ENCODE measurements around the gene LYPD6.
A peak's percentile ranks its signal among the peaks of the same experiment; 100 is the strongest.

LYPD6 gene

DNA sequence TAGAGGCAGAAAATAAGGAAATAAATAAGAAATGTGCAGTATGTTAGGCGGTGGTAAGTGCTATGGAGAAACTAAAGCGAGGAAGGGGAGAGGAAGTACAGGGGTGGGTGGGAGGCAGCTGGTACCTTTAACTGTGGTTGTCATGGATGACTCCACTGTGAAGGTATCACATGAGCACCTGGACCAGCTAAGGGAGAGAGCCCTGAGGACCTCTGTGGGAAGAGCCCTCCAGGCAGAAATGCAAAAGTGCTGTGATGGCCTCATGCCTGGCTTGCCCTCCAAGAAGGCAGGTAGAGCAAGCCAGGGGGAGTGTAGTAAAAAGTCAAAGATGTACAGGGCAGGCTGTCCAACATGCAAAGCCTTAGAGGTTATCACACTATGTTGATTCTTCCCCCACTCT, 17.9 kb downstream of the LYPD6 start:
- DNase-seq (ENCODE audit: low spot score) = no peak

- no peak for DNase-seq (ENCODE audit: low spot score)
Observed at GRCh38 chr2:149353421-149353820, 23.0 kb downstream of the LYPD6 start.

GRCh38 chr2:149355716-149356422, 25.5 kb downstream of the LYPD6 start:
- DNase-seq (ENCODE audit: low spot score) = no peak

DNA sequence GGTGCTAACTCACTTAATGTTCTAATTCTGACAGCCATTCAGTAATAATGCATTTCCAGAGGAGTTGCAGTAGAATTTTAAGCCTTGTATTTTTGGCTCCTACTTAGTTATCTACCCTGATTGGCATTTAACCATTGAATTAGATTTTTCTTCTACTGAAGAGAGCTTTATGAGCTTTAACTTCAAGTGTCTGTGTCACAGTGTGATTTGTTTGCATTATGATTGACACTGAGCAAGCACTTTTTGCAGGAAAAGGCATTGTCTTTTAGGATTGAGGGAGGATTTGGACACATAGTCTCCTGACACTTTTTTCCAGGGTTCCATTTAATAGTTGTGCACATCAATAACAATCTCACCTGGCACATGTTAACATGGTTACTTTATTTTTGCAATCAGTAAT, 26.7 kb downstream of the LYPD6 start:
- DNase-seq (ENCODE audit: low spot score) = no peak

DNA sequence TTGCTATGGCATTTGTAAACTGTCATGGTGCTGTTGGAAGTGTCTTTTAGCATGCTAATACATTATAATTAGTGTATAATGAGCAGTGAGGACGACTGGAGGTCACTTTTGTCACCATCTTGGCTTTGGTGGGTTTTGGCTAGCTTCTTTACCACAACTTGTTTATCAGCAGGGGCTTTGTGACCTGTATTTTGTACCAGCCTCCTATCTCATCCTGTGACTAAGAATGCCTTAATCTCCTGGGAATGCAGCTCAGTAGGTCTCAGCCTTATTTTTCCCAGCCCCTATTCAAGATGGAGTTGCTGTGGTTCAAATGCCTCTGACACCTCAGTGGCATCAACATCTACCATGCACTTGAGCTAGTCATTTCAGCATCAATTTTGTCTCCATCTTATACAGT, 29.7 kb downstream of the LYPD6 start:
- DNase-seq (ENCODE audit: low spot score) = no peak

DNA sequence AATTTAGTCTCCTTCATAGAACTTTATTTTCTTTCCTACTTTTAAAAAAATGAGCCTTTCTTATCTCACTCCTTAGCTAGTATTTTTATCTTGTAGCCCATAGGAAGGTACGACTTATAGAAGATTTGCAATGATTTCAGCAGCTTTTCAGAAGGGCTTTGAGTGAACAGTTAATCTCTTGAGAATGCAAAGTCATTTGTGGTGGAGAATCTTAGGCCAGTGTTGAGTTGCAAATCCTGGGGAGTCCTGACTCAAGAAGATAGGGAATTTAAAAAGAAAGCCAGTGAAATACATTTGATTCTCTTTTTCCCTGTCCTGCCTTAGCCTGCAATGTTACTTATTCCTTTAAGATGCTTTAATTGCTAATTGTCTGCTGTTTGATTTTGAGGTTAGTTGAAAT, 33.6 kb downstream of the LYPD6 start:
- DNase-seq (ENCODE audit: low spot score) = no peak

DNA sequence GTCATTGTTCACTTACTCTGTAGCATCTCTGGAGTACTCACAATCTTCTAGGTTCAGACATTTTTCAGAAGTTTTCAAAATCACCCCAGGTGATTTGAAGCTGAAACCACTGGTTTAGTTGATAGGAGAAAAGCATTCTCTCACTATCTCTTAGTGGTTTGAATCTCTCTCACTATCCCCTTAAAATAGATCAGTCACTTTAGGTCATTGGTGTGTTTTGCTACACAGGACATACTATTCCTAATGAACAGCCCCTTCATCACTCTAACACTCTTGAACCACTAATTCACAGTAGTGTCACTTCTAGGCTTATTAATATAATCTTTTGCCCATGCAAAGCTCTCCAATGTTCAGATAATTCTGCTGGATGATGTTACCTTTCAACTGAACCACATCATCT, 34.5 kb downstream of the LYPD6 start:
- no peak for DNase-seq (ENCODE audit: low spot score)

DNA sequence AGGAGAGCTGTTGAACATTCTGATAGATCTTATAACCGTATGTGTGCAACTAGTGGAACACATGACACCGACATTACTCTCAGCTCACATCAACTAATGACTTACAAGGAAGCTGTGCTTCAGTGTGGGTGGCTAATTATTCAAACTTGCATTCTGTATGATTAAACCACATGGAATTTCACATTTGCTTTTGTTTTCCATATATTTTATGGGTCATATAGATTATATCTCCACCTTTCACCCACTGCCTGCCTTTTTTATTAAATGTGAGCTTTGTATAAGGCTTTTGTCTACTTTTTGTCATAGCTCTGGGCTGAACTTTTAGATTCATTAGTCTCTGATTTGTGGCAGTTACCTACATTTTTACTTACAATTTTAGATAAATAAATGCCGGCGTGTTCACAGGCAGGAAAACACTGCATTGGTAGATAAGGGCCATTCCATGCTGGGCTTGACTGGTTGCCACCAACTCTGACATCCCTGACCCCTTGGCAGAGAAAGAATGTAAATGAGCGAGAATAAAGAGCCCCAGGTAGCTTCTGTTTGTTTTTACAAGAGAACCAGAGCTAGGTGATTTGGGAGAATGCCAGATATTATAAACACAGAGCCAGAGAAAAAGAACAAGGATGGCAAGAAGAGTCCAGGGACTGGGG, 35.7 kb downstream of the LYPD6 start:
- DNase-seq (ENCODE audit: low spot score) = no peak

DNA sequence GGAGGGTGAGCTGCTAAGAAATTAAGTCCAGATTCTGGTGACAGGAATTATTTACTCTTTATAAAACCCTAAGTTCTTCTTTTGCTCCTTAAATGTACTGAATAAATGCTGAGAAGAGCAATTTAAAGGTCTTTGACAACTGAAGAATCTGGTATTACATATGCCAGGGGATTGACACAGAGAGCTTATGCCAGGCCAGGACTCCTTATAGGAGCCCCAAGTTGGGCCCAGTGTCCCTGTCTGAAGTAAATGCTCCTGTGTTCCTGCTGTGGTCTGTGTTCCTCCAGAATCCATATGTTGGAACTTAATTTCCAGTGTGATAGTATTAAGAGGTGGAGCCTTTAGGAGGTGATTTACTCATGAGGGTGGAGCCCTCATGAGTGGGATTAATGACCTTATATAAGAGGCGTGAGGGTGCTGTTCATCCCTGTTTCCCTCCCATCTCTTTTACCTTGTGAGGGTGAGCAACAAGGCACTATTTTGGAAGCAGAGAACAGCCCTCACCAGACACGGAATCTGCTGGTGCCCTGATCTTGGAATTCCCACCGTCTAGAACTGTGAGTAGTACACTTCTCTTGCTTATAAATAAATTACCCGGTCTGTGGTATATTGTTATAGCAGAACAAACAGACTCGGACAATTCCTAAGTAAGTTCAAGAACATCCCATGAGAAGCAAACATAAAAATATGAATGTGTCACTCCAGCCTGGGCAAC, 39.8 kb downstream of the LYPD6 start:
- DNase-seq (ENCODE audit: low spot score) = no peak

DNA sequence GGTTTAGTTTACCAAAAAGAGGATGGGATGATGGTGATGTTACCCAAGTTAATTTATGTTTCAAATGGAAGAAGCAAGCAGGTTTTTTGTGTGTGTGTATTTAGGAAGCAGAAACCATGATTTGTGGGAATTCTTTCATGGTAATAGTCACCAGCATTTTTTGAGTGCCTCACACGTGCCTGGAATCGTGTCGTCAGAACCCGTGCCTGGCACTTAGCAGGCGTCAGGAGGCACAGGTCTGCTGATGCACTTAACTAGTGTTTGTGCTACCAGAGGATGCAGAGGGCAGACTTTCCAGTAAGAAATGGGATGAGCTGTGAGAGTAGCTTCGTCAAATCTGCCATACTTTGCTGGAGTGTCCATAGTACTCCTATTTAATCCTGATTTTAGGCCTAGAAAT, 41.1 kb downstream of the LYPD6 start:
- no peak for DNase-seq (ENCODE audit: low spot score)

DNA sequence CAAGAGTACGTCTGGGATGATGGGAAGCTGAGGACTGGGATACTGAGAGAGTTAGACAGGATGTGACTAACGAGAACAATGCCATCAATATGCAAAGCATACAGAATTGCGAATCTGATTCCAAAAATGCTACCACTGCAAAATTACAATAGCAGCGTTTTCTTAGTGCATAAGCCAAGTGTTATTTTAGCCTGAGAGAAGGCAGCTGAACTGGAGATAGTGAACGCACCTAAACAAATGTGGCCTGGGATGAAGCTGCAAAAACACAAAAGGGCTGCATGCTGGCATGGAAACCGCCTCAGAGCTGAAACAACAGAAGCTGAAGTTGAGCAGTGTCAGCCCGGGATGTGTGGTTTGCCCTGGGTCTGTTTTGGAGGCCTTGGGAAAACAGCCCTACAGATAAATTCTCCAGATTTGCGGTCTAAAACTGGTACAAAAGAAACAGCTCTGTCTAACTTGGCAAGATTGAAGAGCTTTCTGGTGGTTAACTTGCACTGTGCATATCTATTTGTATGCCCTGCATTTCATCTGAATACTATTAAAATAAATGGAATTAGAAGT, 45.5 kb downstream of the LYPD6 start:
- peak; percentile 14 for DNase-seq (ENCODE audit: low spot score)

GRCh38 chr2:149380205-149380604, 49.8 kb downstream of the LYPD6 start:
- no peak for DNase-seq (ENCODE audit: low spot score)

DNA sequence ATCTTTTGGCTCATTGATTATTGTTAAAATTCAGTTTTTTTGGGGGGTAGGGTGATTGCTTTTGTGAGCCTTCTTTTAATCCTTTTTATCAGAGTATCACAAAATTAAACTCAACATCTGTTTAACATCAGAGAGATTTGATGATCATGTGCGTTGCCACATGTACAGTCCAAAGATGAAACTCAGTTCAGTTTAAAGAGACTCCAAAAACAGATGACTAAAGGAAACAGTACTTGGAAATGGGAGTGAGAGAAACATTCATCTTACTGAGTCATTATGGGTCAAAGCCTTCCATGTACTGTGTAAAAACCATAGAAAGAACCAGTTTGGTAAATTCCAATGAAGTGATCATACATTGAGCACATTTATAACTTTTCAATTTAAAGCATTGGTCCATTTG, 53.0 kb downstream of the LYPD6 start:
- no peak for DNase-seq (ENCODE audit: low spot score)

DNA sequence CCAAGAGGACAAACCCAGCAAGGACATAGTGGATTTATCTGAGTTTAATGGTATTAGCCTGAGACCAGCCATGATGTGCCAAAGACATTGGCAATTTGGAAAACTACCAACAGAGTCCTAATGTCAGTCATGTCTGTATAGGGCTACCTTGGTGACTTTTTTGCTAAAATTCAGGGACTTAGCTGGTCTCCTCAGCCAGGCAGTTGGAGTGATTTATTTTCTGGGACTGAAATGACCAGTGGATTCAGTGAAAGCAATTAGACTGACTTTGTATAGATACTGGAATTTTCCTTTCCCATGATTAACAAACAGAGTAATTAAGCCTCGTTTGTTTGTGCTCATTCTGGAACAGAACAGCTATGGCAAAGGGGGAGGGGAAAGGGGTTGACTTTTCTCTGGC, 55.0 kb downstream of the LYPD6 start:
- no peak for DNase-seq (ENCODE audit: low spot score)

GRCh38 chr2:149387411-149387810, 57.0 kb downstream of the LYPD6 start:
- DNase-seq (ENCODE audit: low spot score) = no peak

GRCh38 chr2:149388120-149388816, 57.9 kb downstream of the LYPD6 start:
- no peak for DNase-seq (ENCODE audit: low spot score)

GRCh38 chr2:149389506-149390167, 59.2 kb downstream of the LYPD6 start:
- DNase-seq (ENCODE audit: low spot score) = no peak

- DNase-seq (ENCODE audit: low spot score) = no peak
Observed at GRCh38 chr2:149393614-149394013, 63.2 kb downstream of the LYPD6 start.

GRCh38 chr2:149394864-149395263, 64.5 kb downstream of the LYPD6 start:
- no peak for DNase-seq (ENCODE audit: low spot score)

DNA sequence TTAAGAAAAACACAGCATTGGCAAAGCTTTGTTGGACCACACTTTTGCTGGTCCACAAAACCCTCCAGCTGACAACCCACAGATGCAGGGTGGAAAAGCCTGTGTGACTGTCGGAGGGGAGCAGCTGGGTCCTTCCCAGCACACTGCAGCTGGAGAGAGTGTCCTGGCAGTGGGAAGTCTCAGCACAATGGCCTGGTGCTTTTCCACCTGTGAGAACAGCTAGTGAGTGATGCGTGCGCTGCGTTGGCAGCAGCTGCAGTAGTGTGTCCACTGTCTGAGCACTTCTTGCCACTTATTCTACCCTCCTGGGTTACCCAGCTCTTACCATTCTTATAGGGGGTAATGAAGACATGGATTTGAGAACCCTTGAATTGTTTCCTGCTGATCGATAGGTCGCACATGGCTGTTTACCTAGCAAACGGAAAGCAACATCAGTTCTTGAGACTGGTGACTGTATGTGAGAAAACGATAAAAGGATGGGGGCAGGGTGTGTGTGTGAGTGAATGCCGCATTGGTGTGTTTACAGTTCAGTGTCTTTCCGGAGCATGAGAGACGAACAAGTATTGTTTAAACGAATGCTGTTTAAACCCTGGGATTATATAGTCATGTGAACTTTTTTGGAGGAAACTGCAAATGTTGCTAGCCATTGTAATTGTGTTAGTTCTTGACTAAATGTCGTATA, 69.7 kb downstream of the LYPD6 start:
- DNase-seq (ENCODE audit: low spot score) = no peak

- no peak for DNase-seq (ENCODE audit: low spot score)
Observed at GRCh38 chr2:149400997-149401396, 70.6 kb downstream of the LYPD6 start.
